ENCODE data around the gene HOXB1.
A peak's percentile ranks its signal among the peaks of the same experiment; 100 is the strongest.

DNA sequence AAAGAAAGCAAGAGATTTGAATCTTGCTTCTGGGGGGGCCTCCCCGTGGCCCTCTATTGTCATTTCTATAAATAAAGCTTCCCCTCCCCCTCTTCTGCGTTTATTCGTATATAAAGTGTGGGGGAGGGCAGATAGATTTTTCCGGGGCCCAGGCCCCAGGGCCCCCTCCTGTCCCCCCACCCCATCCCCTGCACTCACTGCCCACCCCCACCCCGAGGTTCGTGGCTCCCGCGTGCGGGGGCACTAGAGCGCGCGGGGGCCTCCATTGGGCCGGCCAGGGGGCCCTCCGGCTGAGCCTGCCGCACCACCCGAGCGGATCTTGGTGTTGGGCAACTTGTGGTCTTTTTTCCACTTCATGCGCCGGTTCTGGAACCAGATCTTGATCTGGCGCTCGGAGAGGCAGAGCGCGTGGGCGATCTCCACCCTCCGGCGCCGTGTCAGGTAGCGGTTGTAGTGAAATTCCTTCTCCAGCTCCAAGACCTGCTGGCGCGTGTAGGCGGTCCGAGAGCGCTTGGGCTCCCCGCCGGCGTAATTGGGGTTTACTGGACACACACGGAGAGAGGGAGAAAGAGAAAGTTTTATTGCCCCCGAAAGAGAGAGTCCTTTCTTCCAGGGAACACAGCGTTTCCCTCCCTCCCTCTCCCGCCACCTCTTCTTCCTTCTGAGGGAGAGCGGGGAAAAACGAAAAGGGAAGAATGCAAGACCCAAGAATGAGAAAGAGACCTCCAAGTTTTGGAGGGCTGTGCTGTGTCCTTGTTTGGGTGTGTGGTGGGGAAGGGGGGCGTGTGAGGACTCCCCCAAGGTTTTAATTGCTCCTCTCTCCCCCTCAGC, 45.9 kb upstream of the HOXB1 start:
- peak; percentile 77 for TF ChIP-seq EZH2 (IDR thresholded peaks at IDR 0.05; ENCODE audit: low read depth, low read length, severe bottlenecking)
- no peak for TF ChIP-seq MAFK (IDR thresholded peaks at IDR 0.05; ENCODE audit: low read depth, low read length)
- TF ChIP-seq TAF1 (IDR thresholded peaks at IDR 0.05; ENCODE audit: low read depth, low read length), result no peak
- TF ChIP-seq POLR2A (IDR thresholded peaks at IDR 0.05; ENCODE audit: control extremely low read depth in 1 of 2, low read depth in 2 of 2, low read length in 2 of 2), result no peak
- TF ChIP-seq EP300 (IDR thresholded peaks at IDR 0.05; ENCODE audit: borderline replicate concordance in 1 of 2, low read depth in 2 of 2, low read length in 2 of 2), result no peak
- TF ChIP-seq, protein P1, sequence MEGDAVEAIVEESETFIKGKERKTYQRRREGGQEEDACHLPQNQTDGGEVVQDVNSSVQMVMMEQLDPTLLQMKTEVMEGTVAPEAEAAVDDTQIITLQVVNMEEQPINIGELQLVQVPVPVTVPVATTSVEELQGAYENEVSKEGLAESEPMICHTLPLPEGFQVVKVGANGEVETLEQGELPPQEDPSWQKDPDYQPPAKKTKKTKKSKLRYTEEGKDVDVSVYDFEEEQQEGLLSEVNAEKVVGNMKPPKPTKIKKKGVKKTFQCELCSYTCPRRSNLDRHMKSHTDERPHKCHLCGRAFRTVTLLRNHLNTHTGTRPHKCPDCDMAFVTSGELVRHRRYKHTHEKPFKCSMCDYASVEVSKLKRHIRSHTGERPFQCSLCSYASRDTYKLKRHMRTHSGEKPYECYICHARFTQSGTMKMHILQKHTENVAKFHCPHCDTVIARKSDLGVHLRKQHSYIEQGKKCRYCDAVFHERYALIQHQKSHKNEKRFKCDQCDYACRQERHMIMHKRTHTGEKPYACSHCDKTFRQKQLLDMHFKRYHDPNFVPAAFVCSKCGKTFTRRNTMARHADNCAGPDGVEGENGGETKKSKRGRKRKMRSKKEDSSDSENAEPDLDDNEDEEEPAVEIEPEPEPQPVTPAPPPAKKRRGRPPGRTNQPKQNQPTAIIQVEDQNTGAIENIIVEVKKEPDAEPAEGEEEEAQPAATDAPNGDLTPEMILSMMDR (IDR thresholded peaks at IDR 0.05; ENCODE audit: control extremely low read depth in 1 of 3, insufficient read depth in 1 of 3, low read depth in 1 of 3, low read length in 3 of 3), result no peak
